SU-DHL-6 (cell line): ENCODE data around the gene ZNF227.

Experiments used
- H2AFZ ChIP-seq: fragments of 200-600 bp; sonication (generic); 2 replicates; pipeline ENCODE4 v1.6.1; 2014; ENCODE audit warnings: low read depth, mild to moderate bottlenecking, moderate library complexity, mixed read lengths, antibody characterized with exemption, low read length; ENCODE audit not compliant: severe bottlenecking
- H3F3A ChIP-seq: fragments of 200-600 bp; shearing (Covaris generic); 2 replicates; pipeline ENCODE4 v1.6.0; 2016; ENCODE audit warnings: antibody characterized with exemption, mild to moderate bottlenecking; ENCODE audit not compliant: insufficient read depth
- H3K27ac ChIP-seq: fragments of 200-600 bp; sonication (generic); 2 replicates; pipeline ENCODE4 v1.5.1; 2016; ENCODE audit warnings: low read depth, mild to moderate bottlenecking, low read length, moderate library complexity, mixed read lengths
- H3K27me3 ChIP-seq: fragments of 200-600 bp; sonication (generic), shearing (Covaris generic); 2 replicates; pipeline ENCODE4 v1.6.0; 2014; ENCODE audit warnings: mild to moderate bottlenecking, low read length
- H3K36me3 ChIP-seq: fragments of 200-600 bp; sonication (generic); 2 replicates; pipeline ENCODE4 v1.6.1; 2014; ENCODE audit warnings: mild to moderate bottlenecking, low read length, mixed read lengths
- H3K4me2 ChIP-seq: fragments of 300-600, 200-600 bp; shearing (Covaris generic), sonication (generic); 2 replicates; pipeline ENCODE4 v1.6.0; 2014; ENCODE audit warnings: low read length, low read depth, mild to moderate bottlenecking; ENCODE audit not compliant: poor library complexity, severe bottlenecking
- H3K4me3 ChIP-seq: fragments of 200-600 bp; sonication (generic); 2 replicates; pipeline ENCODE4 v1.5.1; 2014; ENCODE audit warnings: antibody characterized with exemption, low read length, mild to moderate bottlenecking, mixed read lengths; ENCODE audit not compliant: insufficient read depth, poor library complexity, severe bottlenecking
- H3K79me2 ChIP-seq: fragments of 200-600 bp; sonication (generic); 2 replicates; pipeline ENCODE4 v1.6.1; 2014; ENCODE audit warnings: mild to moderate bottlenecking, low read length, moderate library complexity; ENCODE audit not compliant: insufficient read depth
- H3K9ac ChIP-seq: fragments of 200-600 bp; sonication (generic); 2 replicates; pipeline ENCODE4 v1.7.0; 2014; ENCODE audit warnings: mild to moderate bottlenecking, low read length
- H3K9me2 ChIP-seq: fragments of 200-600 bp; sonication (generic); replicated peaks from 2 replicates; pipeline ENCODE4 v1.6.1; 2014; ENCODE audit warnings: low read length; ENCODE audit not compliant: insufficient read depth
- H3K9me3 ChIP-seq: fragments of 200-600 bp; sonication (generic); 2 replicates; pipeline ENCODE4 v1.6.1; 2014; ENCODE audit warnings: low read length, mixed read lengths; ENCODE audit not compliant: insufficient read depth
- H4K20me1 ChIP-seq: fragments of 200-600 bp; sonication (generic); 2 replicates; pipeline ENCODE4 v1.6.1; 2014; ENCODE audit warnings: low read depth, mild to moderate bottlenecking, antibody characterized with exemption, low read length, moderate library complexity, mixed read lengths
- EZH2phosphoT487 ChIP-seq: fragments of 200-600 bp; sonication (generic), shearing (Covaris generic); conservative IDR thresholded peaks from 2 replicates; pipeline ENCODE4 v1.6.1; 2018; ENCODE audit warnings: mild to moderate bottlenecking, antibody characterized with exemption, low read length, moderate library complexity, mixed read lengths
- TF ChIP-seq, protein P1 (sequence below): fragments of 200-600 bp; sonication (generic); IDR thresholded peaks from one replicate; pipeline ENCODE4 v1.5.1; 2017; ENCODE audit warnings: antibody characterized with exemption, mild to moderate bottlenecking, low read length, moderate library complexity; ENCODE audit not compliant: insufficient read depth, poor library complexity, severe bottlenecking

The ZNF227 gene

GRCh38 chr19:44282846-44283245, 70.5 kb downstream of the ZNF227 start:
- Histone ChIP-seq H3K9me2 (no peaks in the 10 kb centered on the region), H3F3A (no peaks in the 10 kb centered on the region)

GRCh38 chr19:44284968-44285367, 72.6 kb downstream of the ZNF227 start:
- H3K27ac ChIP-seq, result no peak overlapping the region
- H3K4me2 ChIP-seq, result no peak overlapping the region
- no peak for TF ChIP-seq EZH2phosphoT487
- TF ChIP-seq, protein P1, sequence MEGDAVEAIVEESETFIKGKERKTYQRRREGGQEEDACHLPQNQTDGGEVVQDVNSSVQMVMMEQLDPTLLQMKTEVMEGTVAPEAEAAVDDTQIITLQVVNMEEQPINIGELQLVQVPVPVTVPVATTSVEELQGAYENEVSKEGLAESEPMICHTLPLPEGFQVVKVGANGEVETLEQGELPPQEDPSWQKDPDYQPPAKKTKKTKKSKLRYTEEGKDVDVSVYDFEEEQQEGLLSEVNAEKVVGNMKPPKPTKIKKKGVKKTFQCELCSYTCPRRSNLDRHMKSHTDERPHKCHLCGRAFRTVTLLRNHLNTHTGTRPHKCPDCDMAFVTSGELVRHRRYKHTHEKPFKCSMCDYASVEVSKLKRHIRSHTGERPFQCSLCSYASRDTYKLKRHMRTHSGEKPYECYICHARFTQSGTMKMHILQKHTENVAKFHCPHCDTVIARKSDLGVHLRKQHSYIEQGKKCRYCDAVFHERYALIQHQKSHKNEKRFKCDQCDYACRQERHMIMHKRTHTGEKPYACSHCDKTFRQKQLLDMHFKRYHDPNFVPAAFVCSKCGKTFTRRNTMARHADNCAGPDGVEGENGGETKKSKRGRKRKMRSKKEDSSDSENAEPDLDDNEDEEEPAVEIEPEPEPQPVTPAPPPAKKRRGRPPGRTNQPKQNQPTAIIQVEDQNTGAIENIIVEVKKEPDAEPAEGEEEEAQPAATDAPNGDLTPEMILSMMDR, result no peak
- no peaks in the 10 kb centered on the region for H3K9me3 ChIP-seq
- H3K4me3 ChIP-seq, result no peak overlapping the region
- no peaks in the 10 kb centered on the region for H3K27me3 ChIP-seq
- no peaks in the 10 kb centered on the region for H3K9me2 ChIP-seq
- H2AFZ ChIP-seq, result no peak overlapping the region
- no peaks in the 10 kb centered on the region for H3F3A ChIP-seq
- H3K9ac ChIP-seq, result no peak overlapping the region
- H3K79me2 ChIP-seq, result no peaks in the 10 kb centered on the region
- peaks cover 10% of the 10 kb centered on the region for H3K36me3 ChIP-seq
- no peaks in the 10 kb centered on the region for H4K20me1 ChIP-seq

More at GRCh38 chr19:44282846-44283245, 70.5 kb downstream of the ZNF227 start:
- no peak overlapping the region for H3K27ac ChIP-seq
- H3K27me3 ChIP-seq, result no peaks in the 10 kb centered on the region
- H4K20me1 ChIP-seq, result no peaks in the 10 kb centered on the region
- peaks cover 2% of the 10 kb centered on the region; the same call in 1 of the 2 replicates for H3K36me3 ChIP-seq
- TF ChIP-seq, protein P1, result no peak
- no peak for TF ChIP-seq EZH2phosphoT487
- H2AFZ ChIP-seq, result no peak overlapping the region
- no peaks in the 10 kb centered on the region for H3K79me2 ChIP-seq
- H3K9me3 ChIP-seq, result no peaks in the 10 kb centered on the region
- no peak overlapping the region for H3K4me3 ChIP-seq
- H3K9ac ChIP-seq, result no peak overlapping the region
- no peak overlapping the region for H3K4me2 ChIP-seq
